Vagina (tissue), 2 donors: Measurements from ENCODE around the gene RHOT1. TPM values are rescaled to one million over a fixed set of nuclear protein-coding genes. Genes with fewer than 3 reads are reported as not detected.

Experiments
- DNase-seq, 2 donors: peaks; one replicate each; pipeline ENCODE4 v3.0.0-alpha.2; 2017; ENCODE audit errors: extremely low spot score in 2 of 2
- H3K27ac ChIP-seq: fragments of 200-600 bp; sonication (generic); one replicate; pipeline ENCODE4 v1.5.1; 2019
- H3K27me3 ChIP-seq: fragments of 200-600 bp; sonication (generic); one replicate; pipeline ENCODE4 v1.5.1; 2019
- H3K36me3 ChIP-seq, 2 donors: fragments of 200-600 bp; sonication (generic); one replicate each; pipeline ENCODE4 v1.5.1; 2017 to 2019
- H3K4me1 ChIP-seq: fragments of 200-600 bp; sonication (generic); one replicate; pipeline ENCODE4 v1.5.1; 2019
- H3K4me3 ChIP-seq, 2 donors: fragments of 200-600 bp; sonication (generic); 1 replicate in 1 of 2; 2 replicates in 1 of 2; pipeline ENCODE4 v1.5.1; 2016 to 2019
- H3K9me3 ChIP-seq: fragments of 200-600 bp; sonication (generic); one replicate; pipeline ENCODE4 v1.5.1; 2019
- CTCF ChIP-seq, 3 experiments: fragments of 450-650 bp in 2 of 3; fragments of 200-600 bp in 1 of 3; sonication (generic) in 1 of 3; IDR thresholded peaks; one replicate each; pipeline ENCODE4 v1.5.1; 2017 to 2019; ENCODE audit warnings: antibody characterized with exemption in 3 of 3, mild to moderate bottlenecking in 2 of 3, moderate library complexity in 2 of 3
- POLR2A ChIP-seq, 2 donors: fragments of 450-650 bp; IDR thresholded peaks; one replicate each; pipeline ENCODE4 v1.6.1; 2017; ENCODE audit warnings: antibody characterized with exemption in 2 of 2, mild to moderate bottlenecking in 2 of 2, moderate library complexity in 2 of 2
- POLR2AphosphoS5 ChIP-seq, 2 donors: sonication (generic); formaldehyde crosslinking; IDR thresholded peaks; one replicate each; pipeline ENCODE4 v1.9.0; 2017; ENCODE audit warnings: antibody characterized with exemption in 2 of 2, mild to moderate bottlenecking in 2 of 2, low read depth in 1 of 2; ENCODE audit not compliant: insufficient read depth in 1 of 2
- intact Hi-C: fragments of 100-400 bp; cut with DNase I; formaldehyde crosslinking; loops from one replicate; pipeline ENCODE4 v1.15.1; 2023
- total RNA-seq: library from RNA; depleted of rRNA; stranded (reverse); fragments of >200 nt; gene quantifications from one replicate; pipeline ENCODE4 v1.2.3, GENCODE V29; 2016

Gene RHOT1
- total RNA-seq, 1 donor from 2014 or later = 46.2 TPM

GRCh38 chr17:32266389-32267301, 124.3 kb downstream of the RHOT1 start:
- Histone ChIP-seq H3K27me3 (no peaks in the 10 kb centered on the region), H3K9me3 (no peaks in the 10 kb centered on the region), H3K4me3 (peak overlapping the region; percentile 67 to 97), H3K36me3 (no peaks in the 10 kb centered on the region), H3K4me1 (peaks cover 34% of the 10 kb centered on the region), H3K27ac (peak overlapping the region; percentile 72)
- DNase-seq = no peak
- intact Hi-C loops = no loop called here
- TF ChIP-seq POLR2AphosphoS5 (IDR thresholded peaks at IDR 0.05; ENCODE audit: insufficient read depth in 1 of 2, low read depth in 1 of 2) (no peak), POLR2A (IDR thresholded peaks at IDR 0.05) (no peak), CTCF (IDR thresholded peaks at IDR 0.05) (no peak)

GRCh38 chr17:32267690-32268205, 125.4 kb downstream of the RHOT1 start:
- peaks cover 34% of the 10 kb centered on the region for H3K4me1 ChIP-seq
- no peaks in the 10 kb centered on the region for H3K27me3 ChIP-seq
- no peaks in the 10 kb centered on the region for H3K36me3 ChIP-seq
- intact Hi-C loops = no loop called here
- H3K4me3 ChIP-seq = no peak overlapping the region
- no peak for DNase-seq
- TF ChIP-seq POLR2AphosphoS5 (IDR thresholded peaks at IDR 0.05; ENCODE audit: insufficient read depth in 1 of 2, low read depth in 1 of 2) (no peak), CTCF (IDR thresholded peaks at IDR 0.05) (no peak), POLR2A (IDR thresholded peaks at IDR 0.05) (no peak)
- no peak overlapping the region for H3K27ac ChIP-seq
- no peaks in the 10 kb centered on the region for H3K9me3 ChIP-seq

- Histone ChIP-seq H3K9me3 (no peaks in the 10 kb centered on the region), H3K27ac (no peak overlapping the region), H3K4me3 (no peak overlapping the region), H3K27me3 (no peaks in the 10 kb centered on the region), H3K4me1 (peaks cover 34% of the 10 kb centered on the region), H3K36me3 (no peaks in the 10 kb centered on the region)
- DNase-seq = no peak
- intact Hi-C loops = no loop called here
- TF ChIP-seq POLR2A (IDR thresholded peaks at IDR 0.05) (no peak), POLR2AphosphoS5 (IDR thresholded peaks at IDR 0.05; ENCODE audit: insufficient read depth in 1 of 2, low read depth in 1 of 2) (no peak)
Measured at GRCh38 chr17:32268734-32269288, 126.5 kb downstream of the RHOT1 start.

GRCh38 chr17:32269377-32269776, 127.1 kb downstream of the RHOT1 start:
- H3K27ac ChIP-seq = no peak overlapping the region
- DNase-seq = no peak
- TF ChIP-seq POLR2A (IDR thresholded peaks at IDR 0.05) (no peak), POLR2AphosphoS5 (IDR thresholded peaks at IDR 0.05; ENCODE audit: insufficient read depth in 1 of 2, low read depth in 1 of 2) (no peak), CTCF (IDR thresholded peaks at IDR 0.05) (no peak)
- no peaks in the 10 kb centered on the region for H3K36me3 ChIP-seq
- intact Hi-C loops = no loop called here
- H3K27me3 ChIP-seq = no peaks in the 10 kb centered on the region
- peaks cover 30% of the 10 kb centered on the region for H3K4me1 ChIP-seq
- no peak overlapping the region for H3K4me3 ChIP-seq
- no peaks in the 10 kb centered on the region for H3K9me3 ChIP-seq

GRCh38 chr17:32271844-32272243, 129.5 kb downstream of the RHOT1 start:
- Histone ChIP-seq H3K36me3 (no peaks in the 10 kb centered on the region), H3K27me3 (no peaks in the 10 kb centered on the region), H3K4me1 (peaks cover 35% of the 10 kb centered on the region), H3K27ac (no peak overlapping the region), H3K4me3 (no peak overlapping the region), H3K9me3 (no peaks in the 10 kb centered on the region)
- intact Hi-C loops = no loop called here
- DNase-seq = no peak
- TF ChIP-seq POLR2AphosphoS5 (IDR thresholded peaks at IDR 0.05; ENCODE audit: insufficient read depth in 1 of 2, low read depth in 1 of 2) (no peak), POLR2A (IDR thresholded peaks at IDR 0.05) (no peak), CTCF (IDR thresholded peaks at IDR 0.05) (no peak)
